GM20000 (cell line): Measurements from ENCODE around the gene NTHL1.

Source experiments
- DNase-seq: peaks from one replicate; pipeline ENCODE4 v3.0.0; 2012; ENCODE audit warnings: low spot score
- CTCF ChIP-seq: IDR thresholded peaks from 2 replicates; pipeline ENCODE4 v1.5.1; 2012; ENCODE audit warnings: mild to moderate bottlenecking, control low read depth; ENCODE audit errors: extremely low read depth, missing control alignments

Gene NTHL1

GRCh38 chr16:2074071-2074470, 26.4 kb upstream of the NTHL1 start:
- DNase-seq, result no peak
- TF ChIP-seq CTCF, result no peak

- TF ChIP-seq CTCF, result no peak
- DNase-seq, result no peak
Observed at GRCh38 chr16:2072926-2073325, 25.3 kb upstream of the NTHL1 start.

GRCh38 chr16:2071454-2072202, 24.0 kb upstream of the NTHL1 start:
- no peak for DNase-seq
- TF ChIP-seq CTCF, result no peak

- no peak for TF ChIP-seq CTCF
Observed at GRCh38 chr16:2070576-2071453, 23.2 kb upstream of the NTHL1 start.

GRCh38 chr16:2066139-2066538, 18.5 kb upstream of the NTHL1 start:
- TF ChIP-seq CTCF, result no peak
- no peak for DNase-seq

More at GRCh38 chr16:2070576-2071453, 23.2 kb upstream of the NTHL1 start:
- no peak for DNase-seq

- no peak for TF ChIP-seq CTCF
- no peak for DNase-seq
Observed at GRCh38 chr16:2064368-2064945, 16.8 kb upstream of the NTHL1 start.

- TF ChIP-seq CTCF, result no peak
- no peak for DNase-seq
Observed at GRCh38 chr16:2063861-2064260, 16.2 kb upstream of the NTHL1 start.
